ENCODE measurements around the gene ITGA6. TPM values are rescaled to one million over a fixed set of nuclear protein-coding genes. Genes with fewer than 3 reads are reported as not detected.
"Not testable (repeated sequence)": the region's sequence is repeated elsewhere in the genome, so short reads cannot be mapped to it uniquely, and the experiment has no call there.

ITGA6 gene
- total RNA-seq, 4 donors from 2014 or later: 254 to 586 (median 471) TPM

DNA sequence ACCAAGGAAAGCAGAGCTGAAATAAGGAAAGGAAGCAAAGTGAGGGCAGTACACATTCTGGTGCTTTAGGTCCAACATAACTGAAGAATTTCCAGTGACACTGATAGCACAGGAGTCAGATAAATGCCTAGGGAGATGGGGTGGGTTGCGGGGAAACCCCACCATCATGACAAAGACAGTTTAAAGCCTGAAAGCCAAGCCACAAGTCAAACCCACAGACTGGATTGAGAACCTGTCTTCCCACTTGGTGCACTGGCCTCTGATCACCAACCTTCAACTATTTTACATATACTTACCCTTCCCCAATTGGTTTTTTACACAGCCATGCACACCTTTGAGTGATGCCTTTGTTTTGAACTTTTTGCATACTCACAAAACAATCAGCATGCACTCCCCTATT is 106.3 kb downstream of the ITGA6 start:
- Histone ChIP-seq H3K9me3 (peaks cover 0 to 15% (median 0%) of the 10 kb centered on the region in 4 donors), H3K27me3 (no peaks in the 10 kb centered on the region), H3K4me1 (no peaks in the 10 kb centered on the region), H3K27ac (no peak overlapping the region), H3K4me3 (no peak overlapping the region), H3K36me3 (no peaks in the 10 kb centered on the region)
- DNase-seq (ENCODE audit: low spot score in 2 of 2): no peak
- WGBS, 2 donors: 100% methylated on average over 1 of the region's 1 CpG
- TF ChIP-seq EP300 (IDR thresholded peaks at IDR 0.05): no peak
- TF ChIP-seq, protein P1, sequence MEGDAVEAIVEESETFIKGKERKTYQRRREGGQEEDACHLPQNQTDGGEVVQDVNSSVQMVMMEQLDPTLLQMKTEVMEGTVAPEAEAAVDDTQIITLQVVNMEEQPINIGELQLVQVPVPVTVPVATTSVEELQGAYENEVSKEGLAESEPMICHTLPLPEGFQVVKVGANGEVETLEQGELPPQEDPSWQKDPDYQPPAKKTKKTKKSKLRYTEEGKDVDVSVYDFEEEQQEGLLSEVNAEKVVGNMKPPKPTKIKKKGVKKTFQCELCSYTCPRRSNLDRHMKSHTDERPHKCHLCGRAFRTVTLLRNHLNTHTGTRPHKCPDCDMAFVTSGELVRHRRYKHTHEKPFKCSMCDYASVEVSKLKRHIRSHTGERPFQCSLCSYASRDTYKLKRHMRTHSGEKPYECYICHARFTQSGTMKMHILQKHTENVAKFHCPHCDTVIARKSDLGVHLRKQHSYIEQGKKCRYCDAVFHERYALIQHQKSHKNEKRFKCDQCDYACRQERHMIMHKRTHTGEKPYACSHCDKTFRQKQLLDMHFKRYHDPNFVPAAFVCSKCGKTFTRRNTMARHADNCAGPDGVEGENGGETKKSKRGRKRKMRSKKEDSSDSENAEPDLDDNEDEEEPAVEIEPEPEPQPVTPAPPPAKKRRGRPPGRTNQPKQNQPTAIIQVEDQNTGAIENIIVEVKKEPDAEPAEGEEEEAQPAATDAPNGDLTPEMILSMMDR (IDR thresholded peaks at IDR 0.05): no peak
- TF ChIP-seq POLR2A (IDR thresholded peaks at IDR 0.05): no peak

DNA sequence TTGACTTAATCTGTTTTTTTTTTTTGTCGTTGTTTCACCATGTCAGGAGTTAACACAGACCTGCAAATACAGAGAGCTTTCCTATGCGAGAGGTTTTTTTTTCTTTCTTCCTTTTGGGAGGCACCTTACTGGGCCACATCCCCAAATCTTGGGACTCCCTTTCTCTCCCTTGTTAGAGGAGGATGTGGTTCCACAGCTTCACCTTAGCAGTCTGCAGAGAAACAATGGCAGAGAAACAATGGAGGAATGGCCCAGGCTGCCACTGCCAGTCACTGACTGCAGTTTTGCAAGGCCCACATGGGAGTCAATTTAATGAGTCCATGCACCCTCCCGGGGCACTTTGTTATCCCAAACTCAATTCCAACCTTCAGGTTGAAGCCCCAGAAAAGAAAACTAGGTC is 107.7 kb downstream of the ITGA6 start:
- no peak for DNase-seq (ENCODE audit: low spot score in 2 of 2)
- TF ChIP-seq, protein P1 (IDR thresholded peaks at IDR 0.05): no peak
- no peak for TF ChIP-seq POLR2A (IDR thresholded peaks at IDR 0.05)
- no peak overlapping the region for H3K27ac ChIP-seq
- no peak overlapping the region for H3K4me3 ChIP-seq
- H3K9me3 ChIP-seq: peaks cover 0 to 22% (median 0%) of the 10 kb centered on the region in 4 donors
- H3K27me3 ChIP-seq: no peaks in the 10 kb centered on the region
- WGBS, 2 donors: 89 to 94% methylated on average over 3 of the region's 3 CpGs
- H3K36me3 ChIP-seq: no peaks in the 10 kb centered on the region
- H3K4me1 ChIP-seq: no peaks in the 10 kb centered on the region

DNA sequence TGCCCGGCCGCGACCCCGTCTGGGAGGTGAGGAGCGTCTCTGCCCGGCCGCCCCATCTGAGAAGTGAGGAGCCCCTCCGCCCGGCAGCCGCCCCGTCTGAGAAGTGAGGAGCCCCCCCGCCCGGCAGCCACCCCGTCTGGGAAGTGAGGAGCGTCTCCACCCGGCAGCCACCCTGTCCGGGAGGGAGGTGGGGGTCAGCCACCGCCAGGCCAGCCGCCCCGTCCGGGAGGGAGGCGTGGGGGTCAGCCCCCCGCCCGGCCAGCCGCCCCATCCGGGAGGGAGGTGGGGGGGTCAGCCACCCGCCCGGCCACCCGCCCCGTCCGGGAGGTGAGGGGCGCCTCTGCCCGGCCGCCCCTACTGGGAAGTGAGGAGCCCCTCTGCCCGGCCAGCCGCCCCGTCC is 110.5 kb downstream of the ITGA6 start:
- DNase-seq (ENCODE audit: low spot score in 2 of 2); H3K4me3 ChIP-seq; H3K27me3 ChIP-seq; H3K27ac ChIP-seq; H3K4me1 ChIP-seq; H3K36me3 ChIP-seq: not testable (repeated sequence)
- WGBS, 2 donors: 90 to 96% methylated on average over 5 to 6 of the region's 37 CpGs
- peaks cover 0 to 22% (median 0%) of the 10 kb centered on the region in 4 donors for H3K9me3 ChIP-seq

DNA sequence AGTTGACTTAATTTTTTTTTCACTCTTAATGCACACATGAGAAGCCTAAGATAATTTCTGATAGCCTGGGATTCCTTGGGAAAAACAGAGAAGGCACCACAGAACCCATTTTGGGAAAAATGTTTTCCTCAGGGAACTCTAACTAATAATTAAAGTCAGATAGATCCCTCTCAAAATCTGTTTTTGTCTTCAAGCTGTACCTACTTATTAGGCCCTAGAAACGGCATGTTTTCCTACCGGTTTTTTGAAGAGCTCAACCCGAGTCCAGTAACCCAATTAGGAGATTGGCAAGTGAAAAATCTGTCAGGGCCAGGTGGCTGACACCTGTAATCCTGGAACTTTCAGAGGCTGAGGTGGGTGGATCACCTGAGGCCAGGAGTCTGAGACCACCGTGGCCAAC is 112.4 kb downstream of the ITGA6 start:
- Histone ChIP-seq H3K36me3 (no peaks in the 10 kb centered on the region), H3K4me3 (no peak overlapping the region), H3K27ac (no peak overlapping the region), H3K9me3 (peaks cover 0 to 7% (median 0%) of the 10 kb centered on the region in 4 donors), H3K4me1 (no peaks in the 10 kb centered on the region), H3K27me3 (no peaks in the 10 kb centered on the region)
- DNase-seq (ENCODE audit: low spot score in 2 of 2): no peak
- 70 to 97% methylated on average over 4 of the region's 4 CpGs for WGBS, 2 donors
- no peak for TF ChIP-seq EP300 (IDR thresholded peaks at IDR 0.05)
- no peak for TF ChIP-seq POLR2A (IDR thresholded peaks at IDR 0.05)
- TF ChIP-seq, protein P1 (IDR thresholded peaks at IDR 0.05): no peak

DNA sequence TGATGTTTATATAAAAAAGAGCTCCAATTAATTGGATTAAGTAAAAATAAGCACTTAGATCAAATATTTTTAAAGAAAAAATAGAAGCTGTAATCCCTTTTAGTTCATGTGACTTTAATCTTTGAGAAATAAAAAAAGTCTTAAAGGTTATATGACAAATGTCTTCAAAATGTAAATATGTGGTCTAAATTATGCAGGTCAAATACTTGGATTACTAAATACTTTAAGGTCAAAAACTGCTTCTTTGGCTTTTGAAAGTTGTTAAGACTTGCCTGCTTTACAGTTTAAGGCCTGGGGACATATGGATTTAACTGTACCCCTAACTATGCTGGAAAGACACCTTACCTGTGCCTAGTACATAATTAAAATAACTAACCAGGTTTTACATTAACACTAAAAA is 113.0 kb downstream of the ITGA6 start:
- Histone ChIP-seq H3K27me3 (no peaks in the 10 kb centered on the region), H3K36me3 (no peaks in the 10 kb centered on the region), H3K4me3 (no peak overlapping the region), H3K9me3 (peaks cover 0 to 7% (median 0%) of the 10 kb centered on the region in 4 donors), H3K4me1 (no peaks in the 10 kb centered on the region), H3K27ac (no peak overlapping the region)
- DNase-seq (ENCODE audit: low spot score in 2 of 2): no peak
- TF ChIP-seq, protein P1 (IDR thresholded peaks at IDR 0.05): no peak
- TF ChIP-seq POLR2A (IDR thresholded peaks at IDR 0.05) (no peak), EP300 (IDR thresholded peaks at IDR 0.05) (no peak)

DNA sequence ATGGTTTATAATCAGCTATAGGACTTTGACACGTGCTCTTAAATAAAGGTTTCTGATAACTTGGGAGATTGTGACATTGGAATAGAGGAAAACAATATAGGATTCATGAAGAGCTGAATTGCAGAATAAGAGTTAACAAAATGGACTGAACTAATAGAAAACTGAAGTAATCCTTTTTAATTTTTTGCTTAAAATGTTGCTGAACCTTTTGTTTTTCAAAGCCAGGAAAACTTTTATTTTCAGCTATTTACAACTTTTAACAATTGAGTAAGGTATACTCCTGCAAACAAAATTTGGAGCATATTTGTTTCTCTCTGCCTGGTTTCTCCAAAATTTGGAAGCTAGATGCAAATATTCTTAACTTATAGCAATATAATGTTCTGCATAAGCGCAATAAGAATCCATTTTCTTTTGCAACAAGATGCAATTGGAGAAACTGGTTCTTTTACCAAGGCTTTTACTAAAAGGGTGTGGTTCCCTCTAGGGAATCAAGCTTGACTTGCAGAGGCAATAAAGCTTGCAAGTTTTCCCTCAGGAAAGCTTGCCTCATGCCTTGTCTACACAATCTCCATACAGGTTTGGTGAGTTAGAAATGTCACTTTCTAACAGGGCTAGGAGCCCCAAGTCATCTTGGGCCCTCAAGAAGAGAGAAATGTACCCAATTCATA is 118.2 kb downstream of the ITGA6 start:
- no peaks in the 10 kb centered on the region for H3K36me3 ChIP-seq
- H3K4me3 ChIP-seq: no peak overlapping the region
- H3K27me3 ChIP-seq: no peaks in the 10 kb centered on the region
- 90 to 91% methylated on average over 2 of the region's 2 CpGs for WGBS, 2 donors
- DNase-seq (ENCODE audit: low spot score in 2 of 2): no peak
- no peaks in the 10 kb centered on the region for H3K4me1 ChIP-seq
- TF ChIP-seq EP300 (IDR thresholded peaks at IDR 0.05) (no peak), POLR2A (IDR thresholded peaks at IDR 0.05) (no peak)
- TF ChIP-seq, protein P1 (IDR thresholded peaks at IDR 0.05): no peak
- no peaks in the 10 kb centered on the region for H3K9me3 ChIP-seq
- no peak overlapping the region for H3K27ac ChIP-seq
